ENCODE results near the gene FTO.

Gene FTO

GRCh38 chr16:53945996-53946395, 242.0 kb downstream of the FTO start:
- Histone ChIP-seq H3K4me1 (ENCODE audit: control insufficient read depth, insufficient read depth, low read length) (no peaks in the 10 kb centered on the region), H3K36me3 (ENCODE audit: control insufficient read depth, insufficient read depth, low read length) (no peaks in the 10 kb centered on the region), H3K9me3 (ENCODE audit: control insufficient read depth, insufficient read depth, low read length) (no peaks in the 10 kb centered on the region), H3K4me3 (ENCODE audit: low read length) (no peak overlapping the region), H3K27ac (ENCODE audit: low read length) (no peak overlapping the region), H3K27me3 (ENCODE audit: control insufficient read depth, insufficient read depth, low read length) (no peaks in the 10 kb centered on the region; the same call in 1 of the 2 replicates)
- no CpG with 5 or more reads among the region's 2 CpGs for WGBS (ENCODE audit: insufficient coverage, insufficient read length)
- DNase-seq (ENCODE audit: low read depth, low spot score), result peak; percentile 25

DNA sequence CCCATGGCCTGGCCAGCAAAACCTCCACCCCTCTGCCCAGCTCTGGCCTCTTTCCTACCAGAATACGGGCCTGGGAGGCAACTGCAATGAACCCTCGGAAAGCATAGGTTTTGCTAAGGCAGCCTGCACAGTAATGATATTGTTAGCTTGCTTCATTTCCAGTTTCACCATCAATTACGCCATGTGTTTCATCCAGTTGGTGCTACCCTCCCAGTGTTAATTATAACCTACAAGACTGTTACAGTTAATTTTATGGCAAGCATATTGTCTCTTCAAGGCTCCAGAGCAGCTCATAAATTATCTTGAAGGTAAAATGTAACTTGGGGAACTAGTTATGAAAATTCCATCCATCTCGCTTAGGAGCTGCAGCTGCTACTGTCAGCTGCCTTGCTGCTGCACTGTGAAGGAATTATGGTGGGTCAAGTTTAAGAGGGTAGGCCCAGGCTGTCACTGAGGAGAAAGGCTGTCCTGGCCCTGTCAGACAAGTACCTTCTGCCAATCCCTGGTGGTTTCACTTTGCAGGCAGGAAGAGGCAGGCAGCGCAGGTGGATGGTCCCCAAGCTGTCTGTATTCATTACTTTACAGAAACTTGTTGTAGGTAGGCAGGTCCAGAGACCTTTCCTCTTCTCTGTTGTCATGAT, 242.9 kb downstream of the FTO start:
- H3K27me3 ChIP-seq (ENCODE audit: control insufficient read depth, insufficient read depth, low read length), result no peaks in the 10 kb centered on the region; the same call in 1 of the 2 replicates
- H3K4me3 ChIP-seq (ENCODE audit: low read length), result no peak overlapping the region
- H3K4me1 ChIP-seq (ENCODE audit: control insufficient read depth, insufficient read depth, low read length), result no peaks in the 10 kb centered on the region
- no CpG with 5 or more reads among the region's 5 CpGs for WGBS (ENCODE audit: insufficient coverage, insufficient read length)
- H3K36me3 ChIP-seq (ENCODE audit: control insufficient read depth, insufficient read depth, low read length), result no peaks in the 10 kb centered on the region
- no peaks in the 10 kb centered on the region for H3K9me3 ChIP-seq (ENCODE audit: control insufficient read depth, insufficient read depth, low read length)
- no peak for DNase-seq (ENCODE audit: low read depth, low spot score)
- H3K27ac ChIP-seq (ENCODE audit: low read length), result no peak overlapping the region

DNA sequence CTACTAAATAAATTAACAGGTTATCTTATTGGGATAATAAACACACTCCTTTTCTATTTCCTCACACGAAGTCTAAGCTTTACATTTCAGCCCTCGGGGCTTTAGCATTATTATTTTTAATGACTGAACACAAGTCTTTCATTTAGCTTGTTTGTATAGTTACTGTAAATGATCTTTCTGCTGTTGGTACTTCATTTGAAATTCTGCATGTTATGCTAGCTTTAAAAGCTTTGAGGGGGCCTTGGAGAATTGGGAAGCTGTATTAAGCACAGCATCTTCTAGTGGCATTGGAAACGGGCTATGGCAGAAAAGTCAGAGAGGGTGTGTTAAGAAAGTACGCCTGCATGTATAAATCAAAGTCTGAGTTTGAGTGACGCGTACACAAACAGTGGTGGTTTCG, 243.7 kb downstream of the FTO start:
- H3K4me1 ChIP-seq (ENCODE audit: control insufficient read depth, insufficient read depth, low read length), result no peaks in the 10 kb centered on the region
- DNase-seq (ENCODE audit: low read depth, low spot score), result no peak
- no CpG with 5 or more reads among the region's 7 CpGs for WGBS (ENCODE audit: insufficient coverage, insufficient read length)

GRCh38 chr16:53948326-53948725, 244.4 kb downstream of the FTO start:
- no peaks in the 10 kb centered on the region for H3K4me1 ChIP-seq (ENCODE audit: control insufficient read depth, insufficient read depth, low read length)
- no peak for DNase-seq (ENCODE audit: low read depth, low spot score)
- no peak overlapping the region for H3K4me3 ChIP-seq (ENCODE audit: low read length)
- H3K27me3 ChIP-seq (ENCODE audit: control insufficient read depth, insufficient read depth, low read length), result no peaks in the 10 kb centered on the region
- H3K9me3 ChIP-seq (ENCODE audit: control insufficient read depth, insufficient read depth, low read length), result no peaks in the 10 kb centered on the region
- WGBS (ENCODE audit: insufficient coverage, insufficient read length), result no CpG with 5 or more reads among the region's 4 CpGs
- no peaks in the 10 kb centered on the region for H3K36me3 ChIP-seq (ENCODE audit: control insufficient read depth, insufficient read depth, low read length)
- H3K27ac ChIP-seq (ENCODE audit: low read length), result no peak overlapping the region

More for the DNA sequence above, 243.7 kb downstream of the FTO start:
- Histone ChIP-seq H3K4me3 (ENCODE audit: low read length) (no peak overlapping the region), H3K9me3 (ENCODE audit: control insufficient read depth, insufficient read depth, low read length) (no peaks in the 10 kb centered on the region), H3K36me3 (ENCODE audit: control insufficient read depth, insufficient read depth, low read length) (no peaks in the 10 kb centered on the region), H3K27ac (ENCODE audit: low read length) (no peak overlapping the region), H3K27me3 (ENCODE audit: control insufficient read depth, insufficient read depth, low read length) (no peaks in the 10 kb centered on the region; the same call in 1 of the 2 replicates)

GRCh38 chr16:53948734-53949430, 244.9 kb downstream of the FTO start:
- Histone ChIP-seq H3K4me1 (ENCODE audit: control insufficient read depth, insufficient read depth, low read length) (no peaks in the 10 kb centered on the region), H3K27me3 (ENCODE audit: control insufficient read depth, insufficient read depth, low read length) (no peaks in the 10 kb centered on the region), H3K9me3 (ENCODE audit: control insufficient read depth, insufficient read depth, low read length) (no peaks in the 10 kb centered on the region), H3K4me3 (ENCODE audit: low read length) (no peak overlapping the region), H3K36me3 (ENCODE audit: control insufficient read depth, insufficient read depth, low read length) (no peaks in the 10 kb centered on the region), H3K27ac (ENCODE audit: low read length) (no peak overlapping the region)
- WGBS (ENCODE audit: insufficient coverage, insufficient read length), result no CpG with 5 or more reads among the region's 3 CpGs
- DNase-seq (ENCODE audit: low read depth, low spot score), result no peak

- H3K9me3 ChIP-seq (ENCODE audit: control insufficient read depth, insufficient read depth, low read length), result no peaks in the 10 kb centered on the region
- H3K36me3 ChIP-seq (ENCODE audit: control insufficient read depth, insufficient read depth, low read length), result no peaks in the 10 kb centered on the region
- H3K27me3 ChIP-seq (ENCODE audit: control insufficient read depth, insufficient read depth, low read length), result no peaks in the 10 kb centered on the region
- H3K4me3 ChIP-seq (ENCODE audit: low read length), result no peak overlapping the region
- DNase-seq (ENCODE audit: low read depth, low spot score), result no peak
- H3K4me1 ChIP-seq (ENCODE audit: control insufficient read depth, insufficient read depth, low read length), result no peaks in the 10 kb centered on the region
- no CpG with 5 or more reads among the region's 6 CpGs for WGBS (ENCODE audit: insufficient coverage, insufficient read length)
- H3K27ac ChIP-seq (ENCODE audit: low read length), result no peak overlapping the region
Observed at GRCh38 chr16:53949715-53950410, 245.9 kb downstream of the FTO start.

- Histone ChIP-seq H3K27ac (ENCODE audit: low read length) (no peak overlapping the region), H3K9me3 (ENCODE audit: control insufficient read depth, insufficient read depth, low read length) (no peaks in the 10 kb centered on the region), H3K36me3 (ENCODE audit: control insufficient read depth, insufficient read depth, low read length) (no peaks in the 10 kb centered on the region), H3K4me1 (ENCODE audit: control insufficient read depth, insufficient read depth, low read length) (no peaks in the 10 kb centered on the region), H3K4me3 (ENCODE audit: low read length) (no peak overlapping the region), H3K27me3 (ENCODE audit: control insufficient read depth, insufficient read depth, low read length) (no peaks in the 10 kb centered on the region; the same call in 1 of the 2 replicates)
- no peak for DNase-seq (ENCODE audit: low read depth, low spot score)
- no CpG with 5 or more reads among the region's 5 CpGs for WGBS (ENCODE audit: insufficient coverage, insufficient read length)
Observed at GRCh38 chr16:53950677-53951076, 246.7 kb downstream of the FTO start.

- DNase-seq (ENCODE audit: low read depth, low spot score), result no peak
- no peak overlapping the region for H3K27ac ChIP-seq (ENCODE audit: low read length)
- no peaks in the 10 kb centered on the region; the same call in 1 of the 2 replicates for H3K27me3 ChIP-seq (ENCODE audit: control insufficient read depth, insufficient read depth, low read length)
- H3K36me3 ChIP-seq (ENCODE audit: control insufficient read depth, insufficient read depth, low read length), result no peaks in the 10 kb centered on the region
- H3K4me3 ChIP-seq (ENCODE audit: low read length), result no peak overlapping the region
- no peaks in the 10 kb centered on the region for H3K9me3 ChIP-seq (ENCODE audit: control insufficient read depth, insufficient read depth, low read length)
- H3K4me1 ChIP-seq (ENCODE audit: control insufficient read depth, insufficient read depth, low read length), result no peaks in the 10 kb centered on the region
- WGBS (ENCODE audit: insufficient coverage, insufficient read length), result no CpG with 5 or more reads among the region's 7 CpGs
Observed at GRCh38 chr16:53952215-53953208, 248.6 kb downstream of the FTO start.

DNA sequence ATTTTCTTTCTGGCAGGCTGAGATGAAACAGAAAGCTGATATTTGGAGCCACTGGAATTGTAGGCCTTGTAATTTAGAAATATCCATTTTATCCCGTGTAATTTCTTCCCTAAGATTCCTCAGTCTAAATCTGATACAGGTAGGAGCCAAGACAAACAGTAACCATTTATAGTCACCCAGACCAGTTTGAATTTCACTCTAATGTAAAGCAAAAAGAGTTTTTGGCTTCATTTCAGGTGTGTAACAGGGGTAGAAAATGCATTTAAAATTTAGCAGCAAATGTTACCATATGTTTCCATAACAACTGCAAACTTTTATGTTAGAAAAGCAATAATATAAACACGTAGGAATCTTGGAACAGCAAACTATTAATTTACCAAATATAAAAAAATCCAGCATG, 249.4 kb downstream of the FTO start:
- no peaks in the 10 kb centered on the region for H3K36me3 ChIP-seq (ENCODE audit: control insufficient read depth, insufficient read depth, low read length)
- no peaks in the 10 kb centered on the region for H3K9me3 ChIP-seq (ENCODE audit: control insufficient read depth, insufficient read depth, low read length)
- H3K4me3 ChIP-seq (ENCODE audit: low read length), result no peak overlapping the region
- no peaks in the 10 kb centered on the region for H3K4me1 ChIP-seq (ENCODE audit: control insufficient read depth, insufficient read depth, low read length)
- H3K27ac ChIP-seq (ENCODE audit: low read length), result no peak overlapping the region
- no peak for DNase-seq (ENCODE audit: low read depth, low spot score)
- H3K27me3 ChIP-seq (ENCODE audit: control insufficient read depth, insufficient read depth, low read length), result no peaks in the 10 kb centered on the region; the same call in 1 of the 2 replicates
- WGBS (ENCODE audit: insufficient coverage, insufficient read length), result no CpG with 5 or more reads among the region's 2 CpGs

All from iPS DF 6.9 (cell line).